ENCODE measurements around the gene IER2.
"Not testable (repeated sequence)": the region's sequence is repeated elsewhere in the genome, so short reads cannot be mapped to it uniquely, and the experiment has no call there.

IER2 gene

DNA sequence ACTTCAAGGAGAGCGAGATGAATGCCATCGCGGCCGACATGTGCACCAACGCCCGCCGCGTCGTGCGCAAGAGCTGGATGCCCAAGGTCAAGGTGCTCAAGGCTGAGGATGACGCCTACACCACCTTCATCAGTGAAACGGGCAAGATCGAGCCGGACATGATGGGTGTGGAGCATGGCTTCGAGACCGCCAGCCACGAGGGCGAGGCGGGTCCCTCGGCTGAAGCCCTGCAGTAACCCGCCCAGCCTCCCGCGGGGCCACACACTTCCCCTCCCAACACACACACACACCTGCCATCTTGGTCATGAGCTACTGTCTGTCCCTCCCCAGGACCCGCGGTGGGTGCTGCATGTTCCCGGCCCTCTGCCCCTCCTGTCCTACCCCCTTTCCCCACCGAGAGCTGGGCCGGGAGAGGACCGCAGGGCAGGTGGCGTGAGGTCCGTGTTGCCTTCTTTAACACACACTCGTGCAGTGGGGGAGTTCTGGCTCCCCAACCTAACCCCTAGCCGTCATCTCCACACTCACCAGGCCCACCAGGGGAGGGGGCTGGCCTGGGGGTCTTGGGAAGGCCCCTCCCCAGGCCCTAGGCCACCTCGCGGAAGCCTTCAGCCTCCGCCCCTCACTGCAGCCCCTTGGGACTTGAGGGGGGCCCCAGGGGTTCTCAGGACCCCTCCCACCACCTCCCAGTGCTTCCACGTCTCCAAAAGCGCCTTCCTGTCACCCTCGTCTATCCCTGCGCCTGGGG is 11.9 kb upstream of the IER2 start:
- no peak for DNase-seq (ENCODE audit: low read depth in 2 of 2)

DNA sequence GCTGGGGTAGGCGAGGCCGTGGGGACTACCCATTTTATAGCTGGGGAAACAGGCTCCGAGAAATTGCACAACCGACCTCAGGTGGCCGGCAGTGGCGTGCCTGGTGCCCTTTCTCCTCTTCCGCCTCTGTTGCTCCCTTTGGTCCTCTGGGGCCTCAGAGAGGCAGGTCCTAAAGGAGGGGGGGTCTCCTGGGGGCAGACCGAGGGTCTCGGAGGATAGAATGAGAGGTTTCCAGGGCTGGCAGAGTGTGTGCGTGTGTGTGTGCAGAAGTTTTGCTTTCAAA is 11.4 kb upstream of the IER2 start:
- DNase-seq (ENCODE audit: low read depth in 2 of 2) = no peak

DNA sequence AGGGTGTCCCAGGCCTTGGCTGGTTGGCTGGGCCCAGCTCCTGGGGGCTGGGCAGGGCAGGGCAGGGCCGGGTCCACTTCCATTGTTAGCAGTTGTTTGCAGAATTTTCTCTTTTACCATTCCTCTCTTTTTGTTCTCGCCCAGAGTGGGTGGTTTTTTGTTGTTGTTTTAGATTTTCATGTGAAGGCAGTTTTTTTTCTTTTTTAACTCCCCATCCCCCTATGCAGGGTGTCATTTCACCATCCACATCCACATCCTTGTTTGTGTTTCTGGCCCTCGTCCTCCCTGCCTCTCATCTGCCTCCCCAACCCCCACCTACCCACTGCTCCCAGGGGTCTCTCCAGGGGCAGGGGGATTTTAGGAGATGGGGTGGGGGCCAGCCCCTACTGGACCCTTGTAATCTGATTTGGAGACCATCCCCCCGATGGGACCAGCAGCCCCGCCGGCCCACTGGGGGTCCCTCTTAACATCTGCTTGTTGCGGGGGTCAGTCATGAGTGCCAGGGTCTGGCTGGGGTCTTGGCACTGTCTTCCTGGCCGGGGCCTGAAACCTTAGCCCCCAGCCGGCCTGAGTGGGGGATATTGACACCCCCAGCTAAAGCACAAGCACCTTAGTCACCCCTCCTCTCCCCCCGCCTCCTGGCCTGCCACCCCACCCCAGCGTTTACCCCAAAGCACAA is 10.4 kb upstream of the IER2 start:
- no peak for DNase-seq (ENCODE audit: low read depth in 2 of 2)

DNA sequence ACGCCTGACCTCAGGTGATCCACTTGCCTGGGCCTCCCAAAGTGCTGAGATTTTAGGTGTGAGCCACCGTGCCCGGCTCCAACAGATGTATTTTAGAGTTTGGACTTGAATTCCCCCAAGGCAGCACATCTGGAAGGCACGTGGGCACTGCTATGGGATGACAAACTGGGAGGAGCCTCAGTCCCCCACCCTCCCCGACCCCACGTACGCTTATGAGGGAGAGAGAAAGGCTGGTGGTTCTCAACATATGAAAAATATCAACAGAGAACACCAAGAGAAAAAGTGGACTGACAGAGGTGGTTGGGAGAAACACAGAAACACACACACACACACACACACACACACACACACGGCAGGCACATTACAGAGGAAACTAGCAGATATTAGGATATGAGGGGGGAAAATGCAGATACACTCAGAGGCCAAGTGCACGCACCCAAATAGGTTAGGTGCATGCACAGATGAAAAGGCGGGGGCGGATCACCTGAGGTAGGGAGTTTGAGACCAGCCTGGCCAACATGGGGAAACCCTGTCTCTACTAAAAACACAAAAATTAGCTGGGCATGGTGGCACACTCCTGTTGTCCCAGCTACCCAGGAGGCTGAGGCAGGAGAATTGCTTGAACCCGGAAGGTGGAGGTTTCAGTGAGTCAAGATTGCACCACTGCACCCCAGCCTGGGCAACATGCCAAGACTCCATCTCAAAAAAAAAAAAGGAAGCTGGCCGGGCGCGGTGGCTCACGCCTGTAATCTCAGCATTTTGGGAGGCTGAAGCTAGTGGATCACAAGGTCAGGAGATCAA is 3.2 kb upstream of the IER2 start:
- DNase-seq (ENCODE audit: low read depth in 2 of 2) = no peak

DNA sequence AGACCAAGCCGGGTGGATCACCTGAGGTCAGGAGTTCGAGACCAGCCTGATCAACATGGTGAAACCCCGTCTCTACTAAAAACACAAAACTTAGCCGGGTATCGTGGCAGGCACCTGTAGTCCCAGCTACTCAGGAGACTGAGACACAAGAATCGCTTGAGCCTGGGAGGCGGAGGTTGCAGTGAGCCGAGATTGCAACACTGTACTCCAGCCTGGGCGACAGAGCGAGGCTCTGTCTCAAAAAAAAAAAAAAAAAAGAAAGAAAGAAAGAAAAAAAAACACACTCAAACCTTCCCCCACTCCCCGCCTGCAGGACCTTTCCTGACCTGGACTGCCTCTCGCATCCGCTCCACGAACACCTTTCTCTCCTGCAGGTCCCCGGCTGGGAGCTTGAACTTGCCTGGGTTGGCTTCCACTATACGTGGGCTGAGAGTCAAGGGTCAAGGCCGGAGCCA is 1.0 kb upstream of the IER2 start:
- not testable (repeated sequence) for DNase-seq (ENCODE audit: low read depth in 2 of 2)

DNA sequence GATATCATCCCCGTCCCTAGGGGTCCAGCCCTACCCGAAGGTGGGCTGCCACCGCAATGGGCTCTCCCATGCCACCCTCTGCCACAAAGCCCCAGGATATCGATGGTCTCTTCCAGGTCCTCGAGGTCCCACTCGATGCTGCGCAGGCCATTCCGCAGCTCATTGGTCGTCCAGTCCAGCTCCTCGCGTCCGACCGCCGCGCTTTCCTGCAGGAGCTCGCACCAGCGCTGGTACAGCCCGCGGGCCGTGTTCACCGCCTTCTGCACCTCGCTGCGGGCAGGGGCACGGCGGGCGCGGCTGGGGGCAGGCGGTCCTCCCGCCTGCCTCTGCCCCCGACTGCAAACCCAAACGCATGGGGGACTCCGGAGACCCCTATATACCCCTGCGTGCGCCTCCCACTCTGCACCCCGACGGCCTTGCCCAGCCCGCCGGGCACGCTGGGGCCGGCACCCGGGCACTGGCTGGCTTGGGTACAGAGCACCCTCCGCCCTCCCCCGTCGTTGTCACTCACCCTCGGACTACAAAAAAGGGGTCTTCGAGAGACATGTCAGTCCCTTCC is 504 bp upstream of the IER2 start:
- DNase-seq (ENCODE audit: low read depth in 2 of 2) = peak in 1 of 2 donors; percentile 32

DNA sequence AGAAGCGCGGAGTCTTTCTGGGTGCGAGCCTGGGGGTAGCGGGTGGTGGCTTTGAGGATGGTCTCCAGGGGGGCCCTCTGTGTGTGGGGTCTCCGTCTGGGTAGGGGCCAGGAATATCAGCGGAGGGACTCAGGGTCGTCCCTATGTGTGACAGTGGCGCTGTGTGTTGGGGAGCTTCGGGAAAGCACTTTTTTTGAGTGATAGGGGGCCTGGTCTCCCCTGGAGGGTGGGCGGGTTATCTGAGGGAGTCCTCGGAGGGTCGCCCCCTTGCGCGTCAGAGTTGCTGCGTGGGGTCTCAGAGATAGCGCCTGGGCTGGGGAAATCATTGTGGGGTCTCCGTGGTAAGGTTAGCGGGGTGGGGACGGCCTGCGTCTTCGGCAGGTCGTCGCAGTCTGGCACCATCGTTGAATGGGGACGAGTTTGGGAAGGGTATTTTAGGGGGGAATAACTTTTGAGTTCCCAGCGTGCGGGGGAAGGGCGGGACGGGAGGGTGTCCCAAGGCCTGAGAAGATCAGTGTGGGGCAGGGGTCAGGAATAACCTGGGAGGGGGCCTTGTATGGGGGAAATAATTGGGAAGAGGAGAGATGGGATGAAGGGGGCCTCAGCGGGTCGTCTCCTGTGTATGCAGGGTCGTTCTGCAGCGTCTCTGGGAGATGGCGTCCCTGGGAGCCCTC is 857 bp downstream of the IER2 start:
- no peak for DNase-seq (ENCODE audit: low read depth in 2 of 2)

DNA sequence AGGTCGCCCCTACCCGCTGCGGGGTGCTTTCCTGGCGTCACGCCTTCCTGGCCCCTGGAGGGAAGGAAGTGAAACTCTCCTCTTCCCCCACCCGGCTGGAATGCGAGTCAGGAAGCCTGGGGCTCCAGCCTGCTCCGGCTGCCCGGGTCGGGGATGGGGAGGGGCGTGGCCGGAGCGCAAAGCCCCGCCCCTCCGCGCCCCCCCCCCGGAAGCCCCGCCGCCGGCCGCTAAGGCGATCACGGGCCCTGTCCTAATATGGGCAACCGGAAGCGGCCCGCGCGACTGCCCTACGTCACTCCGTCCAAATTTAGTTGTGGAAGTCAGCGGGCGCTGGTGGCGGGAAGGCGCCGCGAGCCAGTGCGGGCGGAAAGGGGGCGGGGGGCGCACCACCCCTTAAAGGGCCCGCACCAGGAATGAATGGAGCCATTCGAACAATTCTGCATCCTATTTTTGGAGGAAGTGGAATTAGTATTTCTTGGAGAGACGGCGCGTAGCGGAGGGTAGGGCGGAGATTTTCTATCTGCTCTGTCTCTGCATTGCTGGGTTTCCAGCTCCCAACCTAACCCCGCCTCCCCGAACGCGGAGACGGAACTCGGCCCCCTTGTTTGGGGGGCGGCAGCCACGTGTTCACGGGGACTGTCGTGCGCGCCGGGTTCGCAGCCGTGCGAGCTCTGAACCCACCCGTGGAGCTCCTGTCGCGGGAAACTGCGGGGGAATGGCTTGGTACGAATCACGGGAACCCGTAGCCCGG is 1.6 kb downstream of the IER2 start:
- peak; percentile 89 to 93 for DNase-seq (ENCODE audit: low read depth in 2 of 2)

DNA sequence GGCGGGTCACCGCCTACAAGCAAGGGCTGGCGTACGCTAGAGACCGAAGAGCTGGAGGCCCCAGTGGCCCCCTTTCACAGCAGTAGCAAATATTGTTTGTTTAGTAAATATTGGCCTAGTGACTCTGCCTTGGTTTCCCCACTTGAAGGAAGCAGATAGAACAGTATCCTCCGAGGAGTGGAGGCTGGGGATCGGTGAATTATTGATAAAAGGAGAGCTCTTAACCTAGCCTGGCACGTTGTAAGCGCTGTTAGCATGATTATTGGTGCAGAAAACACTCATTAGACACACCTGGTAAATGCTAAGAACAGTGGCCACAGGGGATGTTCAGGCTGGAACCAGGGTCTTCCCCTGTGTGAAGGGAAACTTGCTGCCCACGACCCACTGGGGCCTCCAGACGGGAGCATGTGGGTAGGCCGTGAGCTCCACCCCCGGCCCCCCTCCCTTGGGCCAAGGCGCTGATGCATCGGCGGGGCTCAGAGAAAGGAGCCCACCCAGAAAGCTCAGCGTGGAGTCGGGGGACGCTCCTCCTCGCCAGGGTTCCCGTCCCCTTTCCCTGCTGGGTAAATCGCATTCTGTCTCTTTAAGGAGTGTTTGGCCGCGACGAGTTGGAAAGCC is 2.3 kb downstream of the IER2 start:
- DNase-seq (ENCODE audit: low read depth in 2 of 2) = peak in 1 of 2 donors; percentile 89

DNA sequence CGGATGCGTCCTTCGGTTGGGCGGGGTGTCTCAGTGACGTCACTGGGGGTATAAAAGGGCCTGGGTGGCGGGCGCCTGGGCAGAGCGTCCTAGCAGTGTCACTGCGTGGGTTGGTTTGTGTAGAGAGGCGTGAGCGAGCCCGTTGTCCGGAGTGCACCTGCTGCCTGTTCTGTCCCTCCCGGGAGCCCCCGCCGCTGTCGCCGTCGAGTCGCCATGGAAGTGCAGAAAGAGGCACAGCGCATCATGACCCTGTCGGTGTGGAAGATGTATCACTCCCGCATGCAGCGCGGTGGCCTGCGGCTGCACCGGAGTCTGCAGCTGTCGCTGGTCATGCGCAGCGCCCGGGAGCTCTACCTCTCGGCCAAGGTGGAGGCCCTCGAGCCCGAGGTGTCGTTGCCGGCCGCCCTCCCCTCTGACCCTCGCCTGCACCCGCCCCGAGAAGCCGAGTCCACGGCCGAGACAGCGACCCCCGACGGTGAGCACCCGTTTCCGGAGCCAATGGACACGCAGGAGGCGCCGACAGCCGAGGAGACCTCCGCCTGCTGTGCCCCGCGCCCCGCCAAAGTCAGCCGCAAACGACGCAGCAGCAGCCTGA is 2.9 kb downstream of the IER2 start:
- peak; percentile 41 to 96 for DNase-seq (ENCODE audit: low read depth in 2 of 2)

DNA sequence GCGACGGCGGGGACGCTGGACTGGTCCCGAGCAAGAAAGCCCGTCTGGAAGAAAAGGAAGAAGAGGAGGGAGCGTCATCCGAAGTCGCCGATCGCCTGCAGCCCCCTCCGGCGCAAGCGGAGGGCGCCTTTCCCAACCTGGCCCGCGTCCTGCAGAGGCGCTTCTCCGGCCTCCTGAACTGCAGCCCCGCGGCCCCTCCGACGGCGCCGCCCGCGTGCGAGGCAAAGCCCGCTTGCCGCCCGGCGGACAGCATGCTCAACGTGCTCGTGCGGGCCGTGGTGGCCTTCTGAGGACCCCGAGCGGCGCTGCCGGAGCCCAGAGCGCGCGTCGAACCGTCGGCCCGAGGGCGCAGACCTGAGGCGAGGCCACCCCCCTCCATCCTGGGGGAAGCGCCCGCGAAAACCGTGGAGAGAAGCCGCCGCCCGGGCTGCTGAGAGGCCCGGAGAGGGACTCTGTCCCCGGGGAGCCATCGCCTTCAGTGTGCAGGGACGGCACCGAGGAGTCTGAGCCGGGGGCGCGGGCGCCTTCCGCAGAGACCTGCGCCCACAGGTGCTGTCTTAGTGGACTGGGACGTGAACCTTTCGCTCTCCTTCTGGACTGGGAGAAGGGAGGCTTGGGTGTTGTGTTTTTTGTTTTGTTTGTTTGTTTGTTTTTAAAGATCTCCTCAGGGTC is 3.5 kb downstream of the IER2 start:
- no peak for DNase-seq (ENCODE audit: low read depth in 2 of 2)

DNA sequence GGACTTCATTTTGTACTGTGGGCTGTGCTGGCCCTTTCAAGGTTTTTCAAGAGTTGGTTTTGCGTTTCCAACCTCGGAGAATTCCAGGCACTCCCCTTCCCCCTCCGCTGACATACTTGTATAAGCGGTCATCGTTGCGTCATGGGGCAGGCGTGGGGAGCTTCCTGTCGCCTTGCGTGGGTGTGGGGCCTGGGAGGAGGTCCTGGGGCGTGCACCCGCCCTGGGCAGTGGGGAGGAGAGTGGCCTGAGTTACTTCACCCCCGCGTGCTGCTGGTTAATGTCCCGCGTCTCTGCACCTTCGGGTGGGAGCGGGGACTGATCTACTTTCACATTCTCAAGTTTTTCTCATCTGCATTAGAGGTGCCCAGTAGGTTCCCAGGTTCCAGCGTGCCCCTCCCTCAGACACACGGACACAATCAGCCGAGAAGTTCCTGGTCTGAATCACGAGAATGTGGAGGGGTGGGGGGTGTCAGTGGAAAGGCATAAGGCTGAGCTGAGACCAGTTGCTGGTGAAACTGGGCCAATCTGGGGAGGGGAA is 4.1 kb downstream of the IER2 start:
- DNase-seq (ENCODE audit: low read depth in 2 of 2) = peak; percentile 64 to 71

DNA sequence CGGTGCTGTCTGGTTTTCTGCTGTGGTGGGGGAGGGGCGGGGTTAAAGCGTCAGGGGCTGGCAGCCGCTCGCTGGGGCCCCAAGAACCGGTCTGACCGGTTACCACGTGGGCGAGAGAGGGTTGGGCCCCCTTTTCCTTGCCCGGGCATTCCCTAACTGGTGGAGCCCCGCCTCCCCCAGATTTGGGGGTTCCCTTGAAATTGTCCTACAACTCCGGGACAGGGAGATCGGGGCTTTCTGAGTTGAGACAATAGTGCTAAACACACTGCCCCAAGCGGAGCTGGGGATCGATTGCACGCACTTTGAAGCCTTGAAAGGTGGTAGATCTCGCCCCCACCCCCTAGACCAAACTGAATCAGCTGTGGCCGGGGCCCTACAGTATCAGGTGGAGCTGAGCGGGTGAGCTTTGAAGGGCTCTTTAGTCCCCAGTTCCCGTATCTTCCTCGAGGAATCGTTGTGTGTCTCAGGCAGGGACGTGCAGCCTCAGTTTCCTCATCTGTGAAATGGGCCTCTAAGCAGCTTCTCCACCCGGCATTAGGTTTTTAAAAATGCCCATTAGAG is 4.8 kb downstream of the IER2 start:
- peak; percentile 72 for DNase-seq (ENCODE audit: low read depth in 2 of 2)

DNA sequence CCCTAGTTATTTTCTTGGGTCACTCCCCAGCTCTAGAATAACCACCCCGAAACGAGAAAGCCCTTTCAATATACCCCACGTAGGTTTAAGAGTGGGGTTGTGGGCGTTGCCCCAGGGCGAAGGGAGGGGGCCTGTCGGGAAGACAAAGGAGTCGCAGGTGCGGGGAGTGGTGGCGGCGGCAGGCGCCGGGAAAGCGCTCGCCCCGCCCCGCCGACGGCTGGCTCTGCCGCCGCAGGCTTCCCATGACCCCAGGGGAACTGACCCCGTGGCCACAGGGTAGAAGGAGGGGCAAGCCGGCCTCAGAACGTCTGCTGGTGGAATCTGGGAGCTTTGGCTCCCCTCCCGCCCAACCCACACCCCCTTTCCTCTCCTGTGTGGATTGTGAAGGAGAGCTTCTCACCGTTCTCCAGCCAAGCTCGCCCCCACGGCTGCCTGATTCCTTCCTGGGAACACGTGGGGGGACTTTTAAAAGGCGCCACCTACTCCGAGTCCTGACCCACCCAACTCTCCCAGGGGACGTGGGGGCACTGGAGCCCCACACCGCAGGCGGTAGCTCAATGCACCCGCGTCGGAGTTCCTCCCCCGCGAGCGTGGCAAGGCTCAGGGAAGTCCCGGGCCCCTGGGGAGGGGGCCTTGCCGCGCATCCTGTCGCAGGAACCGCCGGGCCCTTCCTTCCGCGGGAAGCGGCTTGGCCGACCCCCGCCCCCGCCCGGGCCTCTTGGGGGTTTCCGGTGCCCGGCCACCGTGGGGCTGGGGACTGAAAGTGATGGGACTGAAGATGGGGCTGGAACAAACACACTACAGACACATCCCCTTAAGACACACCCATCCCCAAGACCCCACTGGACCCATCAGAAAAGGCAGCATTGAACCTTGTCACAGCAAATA is 5.5 kb downstream of the IER2 start:
- DNase-seq (ENCODE audit: low read depth in 2 of 2) = peak; percentile 65 to 82

DNA sequence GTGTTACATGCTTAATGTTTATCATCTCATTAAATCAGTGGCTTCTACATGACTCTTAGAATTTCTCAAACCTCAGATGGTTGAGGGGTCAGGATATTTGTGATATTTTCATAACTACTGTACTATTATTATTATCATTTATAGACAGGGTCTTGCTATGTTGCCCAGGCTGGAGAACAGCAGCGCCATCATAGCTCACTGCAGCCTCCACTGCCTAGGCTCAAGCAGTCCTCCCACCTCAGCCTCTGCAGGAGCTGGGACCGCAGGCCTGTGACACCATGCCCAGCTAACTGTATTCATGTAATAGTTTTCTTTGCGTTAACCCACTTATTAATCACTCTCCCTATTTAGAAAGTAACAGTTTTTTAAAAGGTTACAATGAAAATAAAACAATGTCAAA is 9.5 kb downstream of the IER2 start:
- no peak for DNase-seq (ENCODE audit: low read depth in 2 of 2)

DNA sequence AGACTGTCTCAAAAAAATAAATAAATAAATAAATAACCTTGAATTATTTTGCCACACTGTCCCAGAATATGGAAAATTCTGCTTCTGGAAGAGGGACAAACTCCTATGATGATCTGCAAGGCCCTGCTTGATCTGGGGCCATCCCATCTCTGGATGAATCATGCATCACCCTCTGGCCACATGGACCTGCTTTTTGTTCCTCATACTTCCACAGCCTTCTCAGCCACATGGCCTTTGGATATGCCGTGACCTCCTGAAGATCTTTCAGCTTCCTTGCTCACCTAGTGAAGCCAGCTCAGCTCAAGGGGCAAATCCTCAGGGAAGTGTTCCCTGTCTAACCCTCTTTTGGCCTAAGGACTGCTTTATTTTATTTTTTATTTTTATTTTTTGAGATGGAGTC is 10.3 kb downstream of the IER2 start:
- no peak for DNase-seq (ENCODE audit: low read depth in 2 of 2)

DNA sequence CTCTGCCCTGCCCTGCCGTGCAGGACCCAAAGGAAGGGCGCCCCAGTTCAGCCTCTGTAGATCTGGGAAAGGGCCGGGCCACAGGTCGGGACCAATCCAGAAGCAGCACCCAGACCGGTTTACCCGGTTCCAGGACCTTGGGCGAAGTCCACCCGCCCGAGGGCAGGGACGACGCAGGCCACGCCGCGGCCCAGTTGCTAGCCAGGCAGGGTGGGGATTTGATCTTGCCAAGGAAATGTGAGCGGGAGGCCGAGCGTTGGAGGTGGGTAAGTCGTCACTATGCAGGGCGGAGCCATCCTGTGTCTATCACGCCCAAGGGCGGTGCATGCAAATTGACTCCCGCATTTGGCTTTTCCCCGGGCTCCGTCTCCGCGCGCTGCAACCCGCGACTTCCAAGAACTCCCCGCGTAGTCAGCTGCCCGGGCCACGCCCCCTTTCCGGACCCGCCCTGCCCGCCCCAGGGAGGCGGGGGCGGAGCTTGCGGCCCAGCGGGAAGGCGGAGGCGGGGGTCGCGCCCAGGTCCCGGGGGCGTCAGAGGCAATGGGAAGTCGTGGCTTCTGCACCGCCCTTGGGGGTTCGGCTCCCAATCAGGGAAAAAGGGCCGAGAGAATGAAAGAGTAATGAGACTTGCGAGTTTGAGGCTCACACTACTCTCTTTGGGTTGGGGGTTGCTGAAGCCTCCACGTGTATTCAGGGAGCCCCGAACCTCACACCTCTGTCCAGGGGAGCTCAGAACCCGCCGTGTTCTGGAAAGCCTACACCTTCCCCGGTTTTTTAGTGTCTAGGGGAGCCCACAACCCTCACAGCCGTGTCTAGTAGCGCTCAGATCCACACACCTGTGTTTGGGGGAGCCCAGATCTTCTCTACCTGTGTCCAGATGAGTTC is 12.8 kb downstream of the IER2 start:
- peak; percentile 87 to 88 for DNase-seq (ENCODE audit: low read depth in 2 of 2)
